HG02970 (cell line): ENCODE data around the gene SOX6.
"Not testable (repeated sequence)": the region's sequence is repeated elsewhere in the genome, so short reads cannot be mapped to it uniquely, and the experiment has no call there.

ENCODE experiments used
- ATAC-seq: cut with Tn5 transposase; IDR thresholded peaks from one replicate; pipeline ENCODE4 v1.9.1; 2021; ENCODE audit warnings: mild to moderate bottlenecking, moderate library complexity, moderate number of reproducible peaks; ENCODE audit not compliant: unreplicated experiment, low FRiP score

SOX6 gene

DNA sequence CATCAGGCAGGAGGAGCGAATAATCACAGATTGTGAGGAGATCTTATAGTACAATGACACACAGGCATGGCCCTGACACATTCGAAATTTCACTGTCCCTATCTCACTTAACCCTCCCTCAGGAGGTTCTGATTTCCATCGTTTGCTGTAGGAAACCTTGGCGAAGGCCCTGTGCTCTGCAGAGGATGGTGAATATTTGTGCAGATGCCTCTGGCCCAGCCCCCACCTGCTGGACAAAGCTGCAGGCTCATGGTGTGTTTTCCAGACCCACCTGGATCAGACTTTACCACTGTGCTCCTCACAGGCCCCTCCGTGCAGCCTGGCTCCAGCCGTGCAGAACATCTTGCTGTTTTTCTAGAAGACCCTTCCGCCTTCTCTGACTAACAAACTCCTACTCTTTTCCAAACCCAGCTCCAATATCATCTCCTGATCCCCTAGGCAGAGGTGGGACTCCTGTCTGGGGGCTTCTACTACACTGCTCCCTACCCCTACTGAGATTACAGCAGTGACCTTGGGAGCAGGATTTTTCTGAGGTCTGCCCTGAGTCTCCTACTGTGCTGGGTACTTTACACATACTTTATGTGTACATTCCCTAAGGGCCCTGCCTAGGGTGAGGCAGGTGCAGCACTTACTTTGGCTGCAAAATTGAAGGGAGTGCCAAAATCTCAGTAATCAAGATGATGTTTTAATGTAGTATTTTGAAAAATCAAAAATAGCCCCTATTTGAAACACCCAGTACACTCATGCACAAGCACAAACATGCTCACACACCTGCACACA lies 412.7 kb downstream of the SOX6 start:
- ATAC-seq, result no peak

DNA sequence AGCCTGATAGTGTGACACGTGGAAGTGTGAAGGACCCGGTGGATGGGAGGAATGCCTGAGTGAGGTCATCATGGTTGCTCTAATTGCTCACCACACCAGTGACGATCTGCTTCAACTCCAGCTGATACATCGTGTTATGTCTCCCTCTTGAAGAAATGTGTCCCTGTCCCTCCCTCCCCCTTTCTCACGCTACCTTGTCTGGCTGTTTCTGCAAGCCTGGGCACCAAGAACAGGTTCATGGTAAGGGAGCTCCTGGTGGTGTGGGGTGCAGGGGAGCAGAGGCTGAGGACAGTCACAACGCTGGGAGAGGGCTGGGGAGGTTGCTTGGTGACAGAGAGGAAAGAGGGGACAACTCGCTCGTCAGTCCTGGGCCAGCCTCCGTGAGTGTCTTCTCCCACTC lies 413.4 kb downstream of the SOX6 start:
- no peak for ATAC-seq

DNA sequence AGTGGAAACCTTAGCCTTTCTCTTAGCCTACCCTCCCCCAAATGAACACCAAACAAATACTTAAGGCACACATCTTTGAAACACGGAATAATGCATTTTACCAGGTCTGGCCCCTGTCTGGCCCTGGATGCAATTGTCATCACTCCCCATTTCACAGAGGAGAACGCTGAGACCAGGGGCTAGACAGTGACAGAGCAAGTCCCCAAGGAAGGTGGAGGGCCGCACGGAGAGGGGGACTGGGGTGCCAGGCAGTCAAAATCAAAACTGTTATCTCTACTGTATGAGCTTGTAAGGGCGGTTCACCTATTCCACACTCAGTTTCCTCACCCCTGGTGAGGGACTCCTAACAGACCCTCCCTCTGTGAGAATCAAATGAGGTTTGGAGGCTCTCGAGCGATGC lies 414.2 kb downstream of the SOX6 start:
- ATAC-seq, result no peak

DNA sequence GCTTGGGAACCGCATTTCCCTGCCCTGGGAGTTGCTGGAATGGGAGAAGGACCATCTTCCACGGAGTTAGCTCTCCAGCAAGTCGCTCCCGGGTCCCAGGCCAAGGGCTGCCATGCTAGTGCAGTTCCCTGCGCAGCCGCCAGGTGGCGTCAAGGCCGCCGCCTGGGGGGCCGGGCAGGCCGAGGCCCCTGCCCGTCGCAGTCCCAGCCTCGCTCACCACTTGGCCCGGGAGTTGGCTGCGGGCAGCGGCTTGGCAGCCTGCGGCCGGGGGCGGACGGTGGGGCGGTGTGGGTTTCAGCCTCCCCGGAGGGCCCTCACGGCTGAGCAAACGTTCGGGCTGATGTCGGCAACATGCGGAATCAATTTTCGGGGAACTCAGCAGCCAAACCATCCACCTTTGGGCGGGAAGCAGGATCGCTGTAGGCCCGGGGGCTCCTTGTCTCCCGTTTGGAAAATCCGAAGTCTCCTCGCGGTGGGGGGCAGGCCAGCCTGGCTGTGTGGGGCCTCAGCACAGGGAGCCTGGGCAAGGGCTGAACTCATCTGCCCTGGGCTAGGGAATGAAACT lies 415.1 kb downstream of the SOX6 start:
- ATAC-seq, result no peak

DNA sequence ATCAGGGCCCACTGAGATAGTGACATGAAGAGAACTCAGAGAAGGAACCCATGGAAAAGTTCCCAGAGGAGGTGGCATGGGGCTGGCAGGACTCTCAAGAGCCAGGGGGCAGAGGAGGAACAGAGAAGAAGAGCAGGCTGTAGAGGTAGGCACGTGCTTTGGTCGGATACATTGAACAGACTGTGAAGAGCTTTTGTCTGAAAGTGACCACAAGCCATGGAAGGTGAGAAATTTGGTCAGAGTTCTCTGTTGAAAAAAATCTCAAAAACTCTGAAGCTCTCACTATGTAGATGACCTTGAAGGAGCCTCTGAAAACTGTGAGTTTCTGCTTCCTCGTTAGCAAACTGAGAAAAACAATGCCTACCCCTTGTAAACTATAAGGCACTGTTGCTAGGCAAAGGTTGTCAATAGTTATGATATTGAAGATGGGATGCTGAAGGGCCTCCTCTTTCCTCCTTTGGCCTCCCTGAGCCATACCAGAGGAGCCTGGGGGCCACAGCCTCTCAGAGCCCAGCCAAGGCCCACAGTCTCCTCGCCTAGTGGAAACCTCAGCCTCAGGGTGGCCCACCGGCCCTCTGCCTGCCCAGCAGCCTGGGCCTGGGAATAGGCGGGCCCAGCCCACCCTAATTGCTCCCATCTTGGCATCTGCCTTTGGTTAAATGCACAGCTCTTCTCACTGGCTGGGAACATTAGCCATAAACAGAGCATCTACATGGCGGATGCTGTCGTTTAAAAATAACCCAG lies 415.7 kb downstream of the SOX6 start:
- no peak for ATAC-seq

DNA sequence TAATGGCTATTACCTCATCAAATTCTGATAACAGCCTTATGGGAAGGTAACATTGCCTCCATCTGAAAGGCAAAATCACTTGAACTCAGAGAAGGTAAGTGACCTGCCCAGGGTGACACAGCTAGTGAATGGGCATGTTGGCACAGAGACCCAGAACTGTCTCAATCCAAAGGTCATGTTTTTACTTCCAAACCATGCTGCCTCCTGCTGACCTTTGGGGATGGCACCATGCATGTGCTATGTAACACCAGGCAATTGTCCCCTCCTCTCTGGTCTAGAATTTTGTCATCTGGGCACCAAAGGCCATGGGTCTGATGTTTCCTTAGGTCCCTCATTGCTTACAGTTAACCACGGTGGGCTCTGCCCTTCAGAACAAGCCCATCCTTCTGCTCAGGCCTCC lies 417.4 kb downstream of the SOX6 start:
- no peak for ATAC-seq

DNA sequence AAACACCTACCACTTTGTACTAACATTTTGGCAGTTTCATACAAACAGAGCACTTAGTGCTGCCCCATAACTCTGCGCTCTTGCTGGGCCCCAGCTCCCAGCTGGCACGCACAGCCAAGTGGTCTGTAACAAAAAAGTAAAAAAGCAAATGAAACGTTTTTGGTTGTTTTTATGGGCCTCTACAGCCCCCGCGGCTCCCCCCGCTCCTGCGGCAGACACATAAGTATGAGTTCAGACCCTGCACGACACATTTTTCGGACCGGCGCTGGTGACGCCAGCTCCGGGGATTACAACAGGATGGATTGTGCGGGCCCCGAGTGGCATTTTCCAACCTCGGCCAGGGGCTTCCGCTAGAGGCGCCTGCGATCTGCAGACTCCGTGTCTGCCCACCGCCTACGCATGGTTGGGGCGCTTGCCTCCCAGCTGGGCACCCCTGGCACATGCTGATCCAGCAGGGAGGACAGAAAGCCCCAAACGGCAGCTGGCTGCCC lies 418.2 kb downstream of the SOX6 start:
- ATAC-seq, result no peak

DNA sequence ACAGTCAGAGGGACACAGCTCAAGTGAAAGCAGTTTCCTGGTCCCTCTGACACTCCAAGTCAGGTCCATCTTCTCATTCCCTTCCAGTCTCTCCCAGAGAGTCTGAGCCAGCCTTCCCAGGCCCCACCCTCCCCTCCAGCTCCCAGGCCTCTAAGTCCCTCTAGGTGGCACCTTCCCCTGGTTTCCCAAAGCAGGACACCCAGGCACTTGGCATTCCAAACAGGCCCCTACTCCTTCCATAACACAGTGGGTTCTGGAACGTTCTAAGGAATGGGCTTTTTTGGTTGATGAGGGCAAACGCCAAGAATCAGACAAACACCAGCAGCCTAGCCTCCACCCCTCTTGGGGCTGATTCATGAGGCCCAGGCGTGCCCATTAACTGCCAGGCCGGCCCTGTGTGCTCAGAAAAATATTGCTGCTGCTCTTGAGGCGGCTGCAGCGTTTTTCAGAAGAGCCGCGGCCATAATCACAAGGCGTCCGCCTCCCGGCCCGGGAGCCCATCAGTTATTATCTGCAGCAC lies 418.7 kb downstream of the SOX6 start:
- ATAC-seq, result no peak

DNA sequence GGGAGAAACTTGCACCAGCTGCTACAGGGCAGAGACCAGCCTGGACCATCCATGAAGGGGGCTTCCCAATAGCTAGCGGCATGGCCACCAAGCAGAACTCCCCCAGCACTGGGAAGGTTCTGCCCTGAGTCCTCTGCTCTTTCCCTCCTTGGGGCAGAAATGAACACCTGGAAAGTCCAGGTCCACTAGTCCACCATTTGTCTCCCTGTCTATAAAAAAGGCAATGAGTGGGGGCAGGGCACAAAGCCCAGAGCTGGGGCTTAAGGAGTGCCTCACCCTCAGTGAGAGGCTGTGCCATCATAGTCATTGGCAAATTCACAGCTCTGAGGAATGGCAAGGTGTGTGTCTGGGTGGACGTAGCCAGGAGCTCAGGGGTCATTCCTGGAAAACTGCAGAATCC lies 420.3 kb downstream of the SOX6 start:
- ATAC-seq, result no peak

DNA sequence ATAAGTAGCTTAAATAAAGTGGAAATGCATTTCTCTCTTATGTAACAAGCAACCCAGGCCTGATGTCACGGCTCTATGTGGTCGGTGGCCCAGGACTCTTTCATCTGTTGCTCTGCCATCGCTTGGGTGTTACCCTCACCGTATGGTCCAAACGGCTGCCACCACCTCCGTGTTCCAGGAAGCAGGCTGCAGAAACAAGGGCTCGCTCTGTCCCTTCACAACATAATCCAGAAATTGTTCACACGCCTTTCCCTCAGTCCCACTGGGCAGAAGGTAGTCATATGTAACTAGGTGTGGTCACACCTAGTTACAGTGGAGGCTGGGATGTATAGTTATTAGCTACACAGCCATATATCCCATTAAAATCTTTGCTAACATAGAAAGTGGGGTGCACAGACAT lies 421.0 kb downstream of the SOX6 start:
- no peak for ATAC-seq

DNA sequence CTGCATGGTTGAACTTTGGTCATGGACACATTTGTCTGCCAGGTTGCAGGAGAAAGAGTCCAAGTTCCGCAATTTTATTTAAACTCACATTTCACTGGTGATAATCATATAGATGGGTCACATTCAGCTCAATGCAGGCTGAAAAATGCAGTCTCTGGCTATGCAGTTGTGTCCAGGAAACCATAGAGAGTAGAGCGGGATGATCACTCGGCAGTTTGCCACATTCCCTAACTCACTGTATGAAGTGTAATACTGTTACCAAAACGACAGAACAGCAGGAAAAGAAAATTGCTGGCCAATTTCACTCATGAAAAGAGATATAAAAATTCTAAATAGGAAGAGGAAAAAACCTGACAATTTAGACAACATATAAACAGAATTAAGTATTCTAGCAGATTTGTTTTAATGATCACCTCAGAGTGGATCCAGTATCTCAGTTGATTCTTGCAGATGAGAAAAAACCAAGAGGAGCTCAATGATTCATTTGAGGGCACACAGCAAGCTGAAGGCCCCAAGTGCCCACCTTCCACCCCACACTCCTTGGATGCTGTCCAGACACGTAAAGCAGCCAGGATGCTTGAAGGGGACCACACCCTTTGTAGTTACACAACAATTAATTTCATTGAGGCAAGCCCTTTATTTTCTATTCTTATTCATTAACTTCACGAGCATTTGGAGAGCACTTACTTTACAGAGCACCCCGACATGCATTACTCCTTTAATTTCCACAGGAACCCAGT lies 422.3 kb downstream of the SOX6 start:
- ATAC-seq, result no peak

DNA sequence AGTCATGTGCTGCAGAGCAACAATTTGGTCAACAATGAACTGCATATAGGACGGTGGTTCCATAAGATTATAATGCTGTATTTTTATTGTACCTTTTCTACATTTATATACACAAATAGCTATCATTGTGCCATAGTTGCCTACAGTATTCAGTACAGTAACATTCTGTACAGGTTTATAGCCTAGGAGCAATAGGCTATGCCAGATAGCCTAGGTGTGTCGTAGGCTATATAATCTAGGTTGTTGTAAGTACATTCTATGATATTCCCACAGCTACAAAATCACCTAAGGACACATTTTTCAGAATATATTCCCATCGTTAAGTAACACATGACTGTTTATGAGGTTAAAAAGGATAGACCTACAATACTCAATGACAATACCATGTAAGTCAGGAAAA lies 423.9 kb downstream of the SOX6 start:
- no peak for ATAC-seq

DNA sequence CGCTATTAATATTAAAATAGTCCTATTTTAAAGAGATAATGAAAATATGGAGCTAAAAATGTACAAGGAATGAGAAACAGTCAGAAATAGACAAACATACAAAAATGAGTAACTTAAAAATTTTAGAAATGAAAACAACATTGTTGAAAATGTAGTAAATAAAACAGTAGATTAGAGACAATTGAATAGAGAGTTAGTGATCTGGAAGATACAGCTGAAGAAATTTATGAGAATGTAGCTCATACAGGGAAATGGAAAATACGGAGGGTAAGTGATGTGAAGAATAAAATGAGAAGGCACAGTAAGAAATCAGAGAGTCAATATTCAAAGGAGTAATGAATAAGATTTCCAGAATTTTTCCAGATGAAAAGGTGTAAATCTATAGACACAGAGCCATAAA lies 424.8 kb downstream of the SOX6 start:
- ATAC-seq, result no peak

DNA sequence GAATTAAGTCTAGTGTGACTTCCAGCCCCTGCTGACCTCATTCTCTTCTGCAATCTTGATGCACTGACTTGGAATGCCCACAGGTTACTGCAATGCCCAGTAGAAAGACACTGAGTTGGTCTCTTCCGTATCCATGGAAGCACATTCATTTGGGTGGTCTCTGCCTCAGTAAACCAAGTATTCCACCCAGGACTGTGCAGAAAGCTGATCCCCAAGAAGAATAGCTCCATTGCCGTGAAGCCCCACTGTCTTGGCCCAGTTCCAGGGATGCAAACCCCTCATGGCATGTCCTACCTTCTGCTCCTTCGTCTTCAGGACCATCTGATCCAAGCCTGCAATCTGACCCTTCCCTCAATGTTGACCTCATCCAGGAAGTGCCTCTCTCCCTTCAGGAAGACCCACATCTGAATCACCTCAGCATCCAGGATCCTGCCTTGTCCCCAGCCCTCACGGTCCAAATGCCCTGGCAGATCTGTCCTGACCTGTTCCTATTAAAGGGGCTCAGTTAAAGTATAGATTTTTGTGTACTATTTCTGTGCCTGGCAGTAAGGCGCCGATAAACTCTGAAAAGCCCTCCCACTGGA lies 425.8 kb downstream of the SOX6 start:
- no peak for ATAC-seq

DNA sequence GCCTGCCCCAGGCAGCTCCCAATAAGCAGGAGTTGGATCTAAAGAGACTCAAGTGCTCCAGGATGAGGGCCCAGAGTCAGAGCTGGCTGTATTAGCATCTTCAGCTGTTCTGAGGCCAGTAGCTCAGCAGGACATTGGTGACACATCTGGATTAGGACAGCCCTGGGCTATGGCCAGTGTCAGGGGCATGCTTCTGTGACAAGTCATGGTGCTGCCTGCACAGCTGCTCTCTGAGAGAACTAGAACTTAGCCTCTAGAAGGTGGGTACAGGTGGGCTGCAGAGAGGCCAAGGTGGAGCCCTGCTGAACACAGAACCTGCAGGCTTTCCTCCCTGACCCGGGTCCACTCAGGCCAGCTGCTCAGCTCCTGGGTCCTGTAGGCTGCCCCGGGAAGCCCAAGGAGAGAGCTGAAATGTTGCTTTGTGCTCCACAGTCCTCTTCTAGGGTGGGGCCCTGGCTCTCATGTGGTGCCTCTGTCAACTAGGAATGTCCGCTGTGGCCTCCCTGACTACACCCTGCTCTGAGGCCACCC lies 426.9 kb downstream of the SOX6 start:
- ATAC-seq, result no peak

DNA sequence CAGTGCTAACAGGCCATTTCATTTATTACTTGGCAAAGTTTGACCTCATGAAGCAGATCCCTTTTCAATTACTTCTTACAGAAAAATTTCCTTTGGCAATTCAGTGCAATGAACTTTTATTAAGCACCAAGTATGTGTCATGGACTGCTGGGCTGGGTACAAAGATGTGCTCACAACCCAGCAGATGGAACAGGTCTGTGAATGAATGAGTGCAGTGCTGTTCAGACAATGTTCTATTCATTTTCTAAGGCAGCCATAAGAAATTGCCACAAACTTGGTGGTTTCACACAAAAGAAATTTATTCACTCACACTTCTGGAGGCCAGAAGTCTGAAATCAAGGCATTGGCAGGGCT lies 428.5 kb downstream of the SOX6 start:
- no peak for ATAC-seq

DNA sequence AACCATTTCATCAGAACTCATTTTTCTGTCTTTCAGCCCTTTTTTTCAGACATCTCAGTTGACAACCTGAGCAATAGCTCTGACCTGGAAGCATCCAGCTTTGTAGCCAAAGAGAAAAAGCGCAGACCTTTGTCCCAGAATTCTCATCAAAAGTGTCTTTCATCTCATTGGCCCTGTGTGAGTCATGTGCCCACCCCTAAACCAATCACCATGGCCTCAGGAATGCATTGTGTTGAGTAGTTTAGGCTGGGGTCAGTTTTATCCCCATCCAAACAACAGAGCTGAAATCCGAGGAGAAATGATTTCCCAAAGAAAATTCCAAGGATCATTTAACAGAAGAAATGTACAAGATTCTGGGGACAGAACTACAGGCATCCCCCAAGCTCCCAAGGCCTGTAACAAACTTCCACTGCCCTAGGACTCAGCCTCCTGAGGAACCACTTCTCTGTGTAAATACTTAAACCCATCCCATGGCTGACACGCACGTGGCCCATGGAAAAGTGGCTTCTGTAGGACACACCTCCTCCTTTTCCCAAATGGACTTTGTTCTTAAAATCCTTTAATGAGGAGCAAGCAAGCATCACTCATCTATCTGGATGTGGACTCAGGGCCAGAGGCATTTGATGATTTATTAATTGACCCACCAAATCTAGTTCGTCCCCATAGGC lies 429.0 kb downstream of the SOX6 start:
- ATAC-seq, result no peak

DNA sequence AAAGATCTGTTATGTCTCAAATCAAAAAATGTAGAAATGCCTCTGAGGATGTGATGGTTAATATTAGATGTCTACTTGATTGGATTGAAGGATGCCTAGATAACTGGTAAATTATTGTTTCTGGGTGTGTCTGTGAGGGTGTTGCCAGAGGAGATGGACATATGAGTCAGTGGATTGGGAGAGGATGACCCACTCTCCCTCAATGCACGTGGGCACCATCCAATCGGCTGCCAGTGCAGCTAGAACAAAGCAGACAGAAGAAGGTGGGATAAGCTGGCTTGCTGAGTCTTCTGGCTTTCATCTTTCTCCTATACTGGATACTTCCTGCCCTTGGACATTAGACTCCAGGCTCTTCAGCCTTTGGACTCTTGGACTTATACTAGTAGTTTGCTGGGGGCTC lies 430.3 kb downstream of the SOX6 start:
- no peak for ATAC-seq

DNA sequence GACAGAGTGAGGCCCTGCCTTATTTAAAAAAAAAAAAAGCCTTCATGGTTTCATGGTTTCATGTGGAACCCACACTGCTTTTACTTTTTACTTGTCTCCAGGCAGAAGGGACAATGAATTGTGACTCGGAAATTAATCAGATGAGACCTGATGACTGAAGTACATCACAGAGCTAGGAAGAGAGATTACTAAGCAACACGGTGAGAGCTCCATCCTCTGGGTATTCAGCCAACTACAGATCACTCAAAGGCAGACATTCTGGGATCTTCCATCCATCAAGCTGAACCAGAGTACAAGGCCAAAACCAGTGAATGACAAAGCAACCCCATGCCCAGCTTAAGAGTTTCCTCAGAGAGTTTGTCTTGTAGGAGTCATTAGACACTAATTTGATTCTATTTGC lies 433.2 kb downstream of the SOX6 start:
- no peak for ATAC-seq

DNA sequence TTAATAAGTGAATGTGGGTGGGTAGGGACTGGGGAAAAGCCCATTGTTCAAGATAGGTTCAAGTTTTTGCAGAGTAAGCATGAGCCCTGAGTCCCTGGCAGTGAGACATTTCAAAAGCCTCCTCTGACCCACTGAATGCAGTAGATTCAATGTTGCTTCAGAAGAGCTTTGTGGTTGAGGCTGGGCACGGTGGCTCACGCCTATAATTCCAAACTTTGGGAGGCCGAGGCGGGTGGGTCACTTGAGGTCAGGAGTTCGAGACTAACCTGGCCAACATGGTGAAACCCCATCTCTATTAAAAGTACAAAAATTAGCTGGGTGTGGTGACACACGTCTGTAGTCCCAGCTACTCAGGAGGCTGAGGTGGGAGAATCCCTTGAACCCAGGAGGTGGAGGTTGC lies 433.6 kb downstream of the SOX6 start:
- ATAC-seq, result not testable (repeated sequence)
